Measurements from ENCODE around the gene CAMTA1.

- TF ChIP-seq, protein P1, sequence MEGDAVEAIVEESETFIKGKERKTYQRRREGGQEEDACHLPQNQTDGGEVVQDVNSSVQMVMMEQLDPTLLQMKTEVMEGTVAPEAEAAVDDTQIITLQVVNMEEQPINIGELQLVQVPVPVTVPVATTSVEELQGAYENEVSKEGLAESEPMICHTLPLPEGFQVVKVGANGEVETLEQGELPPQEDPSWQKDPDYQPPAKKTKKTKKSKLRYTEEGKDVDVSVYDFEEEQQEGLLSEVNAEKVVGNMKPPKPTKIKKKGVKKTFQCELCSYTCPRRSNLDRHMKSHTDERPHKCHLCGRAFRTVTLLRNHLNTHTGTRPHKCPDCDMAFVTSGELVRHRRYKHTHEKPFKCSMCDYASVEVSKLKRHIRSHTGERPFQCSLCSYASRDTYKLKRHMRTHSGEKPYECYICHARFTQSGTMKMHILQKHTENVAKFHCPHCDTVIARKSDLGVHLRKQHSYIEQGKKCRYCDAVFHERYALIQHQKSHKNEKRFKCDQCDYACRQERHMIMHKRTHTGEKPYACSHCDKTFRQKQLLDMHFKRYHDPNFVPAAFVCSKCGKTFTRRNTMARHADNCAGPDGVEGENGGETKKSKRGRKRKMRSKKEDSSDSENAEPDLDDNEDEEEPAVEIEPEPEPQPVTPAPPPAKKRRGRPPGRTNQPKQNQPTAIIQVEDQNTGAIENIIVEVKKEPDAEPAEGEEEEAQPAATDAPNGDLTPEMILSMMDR (IDR thresholded peaks at IDR 0.05; ENCODE audit: low read depth, low read length, missing input control): no peak
- TF ChIP-seq RAD21 (IDR thresholded peaks at IDR 0.05): no peak
Measured at GRCh38 chr1:6757719-6758435, 27.4 kb upstream of the CAMTA1 start.

Measured in liver (tissue), 3 donors.